ENCODE data around the gene SGPL1.

SGPL1 gene

GRCh38 chr10:70906953-70907636, 91.3 kb downstream of the SGPL1 start:
- peaks cover 0 to 26% of the 10 kb centered on the region in 2 donors for H3K27me3 ChIP-seq
- TF ChIP-seq CTCF (IDR thresholded peaks at IDR 0.05) = no peak
- intact Hi-C loops (cut with DNase I; ENCODE audit: low total_unique reads) = no loop called here
- H3K9me3 ChIP-seq = no peaks in the 10 kb centered on the region
- DNase-seq = peak; percentile 5 to 38
- no peak overlapping the region for H3K27ac ChIP-seq
- no peaks in the 10 kb centered on the region for H3K36me3 ChIP-seq
- H3K4me3 ChIP-seq = no peak overlapping the region
- H3K4me1 ChIP-seq = no peaks in the 10 kb centered on the region

- Histone ChIP-seq H3K36me3 (no peaks in the 10 kb centered on the region), H3K27ac (no peak overlapping the region), H3K9me3 (no peaks in the 10 kb centered on the region), H3K4me3 (no peak overlapping the region), H3K27me3 (peaks cover 0 to 25% of the 10 kb centered on the region in 2 donors), H3K4me1 (no peaks in the 10 kb centered on the region)
- peak; percentile 9 to 53 for DNase-seq
- intact Hi-C loops (cut with DNase I; ENCODE audit: low total_unique reads) = no loop called here
- no peak for TF ChIP-seq CTCF (IDR thresholded peaks at IDR 0.05)
Measured at GRCh38 chr10:70907637-70908405, 92.1 kb downstream of the SGPL1 start.

- no peak overlapping the region for H3K27ac ChIP-seq
- intact Hi-C loops (cut with DNase I; ENCODE audit: low total_unique reads) = no loop called here
- DNase-seq = peak; percentile 13 to 49
- H3K9me3 ChIP-seq = no peaks in the 10 kb centered on the region
- H3K4me3 ChIP-seq = no peak overlapping the region
- peaks cover 0 to 16% of the 10 kb centered on the region in 2 donors for H3K27me3 ChIP-seq
- no peaks in the 10 kb centered on the region for H3K36me3 ChIP-seq
- H3K4me1 ChIP-seq = no peaks in the 10 kb centered on the region
- no peak for TF ChIP-seq CTCF (IDR thresholded peaks at IDR 0.05)
Measured at GRCh38 chr10:70908406-70909296, 92.9 kb downstream of the SGPL1 start.

GRCh38 chr10:70909326-70909935, 93.7 kb downstream of the SGPL1 start:
- H3K27ac ChIP-seq = no peak overlapping the region
- no peak for TF ChIP-seq CTCF (IDR thresholded peaks at IDR 0.05)
- H3K27me3 ChIP-seq = peaks cover 0 to 17% of the 10 kb centered on the region in 2 donors
- H3K9me3 ChIP-seq = no peaks in the 10 kb centered on the region
- H3K36me3 ChIP-seq = no peaks in the 10 kb centered on the region
- DNase-seq = peak in 1 of 2 donors; percentile 39
- H3K4me1 ChIP-seq = no peaks in the 10 kb centered on the region
- no peak overlapping the region for H3K4me3 ChIP-seq
- intact Hi-C loops (cut with DNase I; ENCODE audit: low total_unique reads) = no loop called here

Measured in tibial artery (tissue), 4 donors.